Measurements from ENCODE around the gene GNG11.

- TF ChIP-seq CTCF (IDR thresholded peaks at IDR 0.05) = no peak
- TF ChIP-seq EZH2 (IDR thresholded peaks at IDR 0.05) = no peak
Measured at GRCh38 chr7:93943816-93944540, 22.4 kb downstream of the GNG11 start.

Data from neural progenitor cell (in vitro differentiated cells).